IMR-90 (cell line): ENCODE results near the gene PRR5L. TPM values are rescaled to one million over a fixed set of nuclear protein-coding genes. Genes with fewer than 3 reads are reported as not detected.

Source experiments
- ATAC-seq: fragments of 200-7000 bp; cut with Tn5 transposase; 2 replicates; pipeline ENCODE4 v1.9.1; 2020; ENCODE audit warnings: low read depth, mild to moderate bottlenecking, moderate library complexity
- BruUV-seq: library from RNA; stranded (reverse); fragments of 400-500 nt; replicated peaks from 2 replicates; lab custom pipeline; 2021; lab: Mats Ljungman, UMichigan
- CTCF ChIA-PET: fragments of 300-600 bp; formaldehyde crosslinking; extraction: SDS; loops from one replicate; lab custom pipeline; 2021; ENCODE audit warnings: antibody characterized with exemption; lab: Yijun Ruan, JAX
- POLR2A ChIA-PET: fragments of 300-600 bp; sonication (Branson Sonifier 250); formaldehyde crosslinking; loops from one replicate; lab custom pipeline; 2022; ENCODE audit warnings: antibody characterized with exemption; ENCODE audit not compliant: unreplicated experiment; lab: Charles Lee
- DNase-seq: peaks from one replicate; pipeline ENCODE4 v3.0.0; 2013
- H2AFZ ChIP-seq: replicated peaks from 2 replicates; pipeline ENCODE3; 2013; ENCODE audit warnings: low read length, mild to moderate bottlenecking; ENCODE audit not compliant: poor library complexity
- H2AK5ac ChIP-seq: 2 replicates; pipeline ENCODE4 v1.6.1; 2013; ENCODE audit warnings: low read depth, low read length, inconsistent platforms
- H2AK9ac ChIP-seq: replicated peaks from 2 replicates; pipeline ENCODE3; 2013; ENCODE audit warnings: mild to moderate bottlenecking, low read depth, low read length, moderate library complexity; ENCODE audit not compliant: poor library complexity
- H2BK120ac ChIP-seq: 2 replicates; pipeline ENCODE4 v1.6.1; 2013; ENCODE audit warnings: low read depth, low read length, inconsistent platforms
- H2BK15ac ChIP-seq: 3 replicates; pipeline ENCODE4 v1.6.1; 2013; ENCODE audit warnings: low read depth, low read length, inconsistent platforms
- H2BK20ac ChIP-seq: 2 replicates; pipeline ENCODE4 v1.6.1; 2013; ENCODE audit warnings: low read depth, mild to moderate bottlenecking, inconsistent platforms, low read length, moderate library complexity
- H2BK5ac ChIP-seq: 2 replicates; pipeline ENCODE4 v1.6.1; 2013; ENCODE audit warnings: mild to moderate bottlenecking, low read depth, low read length, inconsistent platforms; ENCODE audit not compliant: poor library complexity, severe bottlenecking
- H3K14ac ChIP-seq: replicated peaks from 2 replicates; pipeline ENCODE4 v1.6.1; 2013; ENCODE audit warnings: low read depth, low read length, inconsistent platforms
- H3K18ac ChIP-seq: 2 replicates; pipeline ENCODE4 v1.6.1; 2013; ENCODE audit warnings: low read depth, low read length, control low read depth
- H3K23ac ChIP-seq: 2 replicates; pipeline ENCODE4 v1.6.1; 2013; ENCODE audit warnings: low read depth, low read length, inconsistent platforms
- H3K27ac ChIP-seq: 2 replicates; pipeline ENCODE4 v1.5.1; 2013; ENCODE audit warnings: mild to moderate bottlenecking, control low read depth, low read length; ENCODE audit not compliant: insufficient read depth
- H3K27me3 ChIP-seq: 2 replicates; pipeline ENCODE4 v1.6.1; 2013; ENCODE audit warnings: low read length; ENCODE audit not compliant: control insufficient read depth, insufficient read depth
- H3K36me3 ChIP-seq: 2 replicates; pipeline ENCODE4 v1.6.1; 2013; ENCODE audit warnings: low read length, mixed read lengths; ENCODE audit not compliant: control insufficient read depth, insufficient read depth
- H3K4ac ChIP-seq: 2 replicates; pipeline ENCODE4 v1.6.1; 2013; ENCODE audit warnings: low read depth, low read length, inconsistent platforms
- H3K4me1 ChIP-seq: 2 replicates; pipeline ENCODE4 v1.6.1; 2013; ENCODE audit warnings: low read length, mixed read lengths; ENCODE audit not compliant: control insufficient read depth, insufficient read depth
- H3K4me2 ChIP-seq: 2 replicates; pipeline ENCODE4 v1.6.1; 2013; ENCODE audit warnings: low read depth, mild to moderate bottlenecking, control low read depth, low read length, moderate library complexity
- H3K4me3 ChIP-seq: 2 replicates; pipeline ENCODE4 v1.5.1; 2013; ENCODE audit warnings: low read depth, mild to moderate bottlenecking, control low read depth, low read length, moderate library complexity; ENCODE audit not compliant: insufficient read depth
- H3K56ac ChIP-seq: 2 replicates; pipeline ENCODE4 v1.6.1; 2013; ENCODE audit warnings: low read length, inconsistent platforms; ENCODE audit not compliant: insufficient read depth; ENCODE audit errors: extremely low read depth
- H3K79me1 ChIP-seq, 2 experiments: 2 replicates each; pipeline ENCODE4 v1.6.1; 2013; ENCODE audit warnings: low read length in 2 of 2, inconsistent platforms in 1 of 2, low read depth in 1 of 2
- H3K9ac ChIP-seq: 2 replicates; pipeline ENCODE4 v1.6.1; 2013; ENCODE audit warnings: low read depth, low read length, control low read depth
- H3K9me1 ChIP-seq: 2 replicates; pipeline ENCODE4 v1.6.1; 2013; ENCODE audit warnings: low read length, inconsistent platforms; ENCODE audit not compliant: insufficient read depth
- H3K9me3 ChIP-seq: 2 replicates; pipeline ENCODE4 v1.6.1; 2013; ENCODE audit warnings: low read length; ENCODE audit not compliant: control insufficient read depth, insufficient read depth
- H4K20me1 ChIP-seq: 2 replicates; pipeline ENCODE4 v1.6.1; 2013; ENCODE audit warnings: low read length, inconsistent platforms; ENCODE audit not compliant: insufficient read depth
- H4K5ac ChIP-seq: 2 replicates; pipeline ENCODE4 v1.6.1; 2013; ENCODE audit warnings: mild to moderate bottlenecking, low read depth, low read length, control low read depth
- H4K8ac ChIP-seq, 2 experiments: 2 replicates each; pipeline ENCODE4 v1.6.1; 2013; ENCODE audit warnings: low read depth in 2 of 2, low read length in 2 of 2, control low read depth in 1 of 2, inconsistent platforms in 1 of 2
- H4K91ac ChIP-seq: 2 replicates; pipeline ENCODE4 v1.6.1; 2013; ENCODE audit warnings: low read depth, low read length, inconsistent platforms; ENCODE audit not compliant: insufficient read depth
- BHLHE40 ChIP-seq: fragments of 150-350 bp; IDR thresholded peaks from 2 replicates; pipeline ENCODE4 v1.6.1; 2016; ENCODE audit warnings: mild to moderate bottlenecking, low read depth, low read length
- CEBPB ChIP-seq: IDR thresholded peaks from 2 replicates; pipeline ENCODE4 v1.6.1; 2012; ENCODE audit warnings: low read depth, low read length, improper control_type of control experiment
- CHD1 ChIP-seq: IDR thresholded peaks from 2 replicates; pipeline ENCODE4 v1.6.1; 2012; ENCODE audit warnings: low read depth, low read length, improper control_type of control experiment
- MAFK ChIP-seq: IDR thresholded peaks from 2 replicates; pipeline ENCODE4 v1.6.1; 2012; ENCODE audit warnings: low read depth, low read length, improper control_type of control experiment
- MXI1 ChIP-seq: IDR thresholded peaks from 2 replicates; pipeline ENCODE4 v1.6.1; 2012; ENCODE audit warnings: low read depth, mild to moderate bottlenecking, low read length, moderate library complexity, borderline replicate concordance
- NFE2L2 ChIP-seq: fragments of 150-350 bp; IDR thresholded peaks from 2 replicates; pipeline ENCODE4 v1.6.1; 2016; ENCODE audit warnings: low read depth, mild to moderate bottlenecking, low read length
- RAD21 ChIP-seq: IDR thresholded peaks from 2 replicates; pipeline ENCODE4 v1.6.1; 2012; ENCODE audit warnings: low read length, improper control_type of control experiment
- RCOR1 ChIP-seq: IDR thresholded peaks from 2 replicates; pipeline ENCODE4 v1.6.1; 2012; ENCODE audit warnings: mild to moderate bottlenecking, low read length, improper control_type of control experiment; ENCODE audit not compliant: insufficient replicate concordance
- RFX5 ChIP-seq: IDR thresholded peaks from 2 replicates; pipeline ENCODE4 v1.8.0; 2012; ENCODE audit warnings: low read depth, mild to moderate bottlenecking, low read length, moderate library complexity
- SMC3 ChIP-seq: fragments of 150-350 bp; IDR thresholded peaks from 2 replicates; pipeline ENCODE4 v1.6.1; 2016; ENCODE audit warnings: low read depth, mild to moderate bottlenecking, antibody characterized with exemption, low read length, moderate library complexity
- WGBS, 2 experiments: methylation state at CpG; one replicate each; pipeline versions ENCODE4 v1.1.5 to v1.1.7; 2013; ENCODE audit warnings: missing lambda C conversion rate in 2 of 2; ENCODE audit not compliant: insufficient read length in 1 of 2; ENCODE audit errors: extremely low coverage in 2 of 2; 5-methylcytosine and 5-hydroxymethylcytosine counted together
- dilution Hi-C: fragments of 300-500 bp; cut with HindIII; formaldehyde crosslinking; loops from one replicate; pipeline ENCODE4 v1.14.3; 2018; ENCODE audit warnings: low sequenced_read_pairs; ENCODE audit not compliant: unreplicated experiment
- in situ Hi-C: fragments of 300-500 bp; cut with MboI; formaldehyde crosslinking; loops from 3 replicates; pipeline ENCODE4 v1.14.3; 2019; ENCODE audit warnings: low sequenced_read_pairs, inconsistent platforms, mixed read lengths
- intact Hi-C: fragments of 100-400 bp; cut with micrococcal nuclease; formaldehyde crosslinking; loops from 2 replicates; pipeline ENCODE4 v1.10.0; 2022
- polyA plus RNA-seq, 3 experiments: library from polyadenylated mRNA; depleted of rRNA; stranded (reverse); fragments of >200 nt; gene quantifications; 2 replicates each; pipeline ENCODE4 v1.2.3, GENCODE V29; 2012; ENCODE audit warnings: low replicate concordance in 1 of 3
- total RNA-seq: library from RNA; depleted of rRNA; stranded (reverse); fragments of >200 nt; gene quantifications from 2 replicates; pipeline ENCODE4 v1.2.3, GENCODE V29; 2012
- TF ChIP-seq, protein P1 (sequence below): fragments of 150-350 bp; IDR thresholded peaks from 2 replicates; pipeline ENCODE4 v1.6.1; 2017; ENCODE audit warnings: mild to moderate bottlenecking, antibody characterized with exemption, low read length, low read depth
- TF ChIP-seq, protein P2 (sequence below): fragments of 150-350 bp; IDR thresholded peaks from 2 replicates; pipeline ENCODE4 v1.6.1; 2016; ENCODE audit warnings: low read depth, mild to moderate bottlenecking, low read length, moderate library complexity, borderline replicate concordance
- TF ChIP-seq, protein P3 (sequence below): conservative IDR thresholded peaks from 2 replicates; pipeline ENCODE4 v1.5.1; 2012; ENCODE audit warnings: mild to moderate bottlenecking, low read depth, low read length, improper control_type of control experiment

PRR5L gene
- total and polyA plus RNA-seq, 2 of the 4 experiments (the other 2 are of a cell fraction) = 2.9 to 3.6 TPM

DNA sequence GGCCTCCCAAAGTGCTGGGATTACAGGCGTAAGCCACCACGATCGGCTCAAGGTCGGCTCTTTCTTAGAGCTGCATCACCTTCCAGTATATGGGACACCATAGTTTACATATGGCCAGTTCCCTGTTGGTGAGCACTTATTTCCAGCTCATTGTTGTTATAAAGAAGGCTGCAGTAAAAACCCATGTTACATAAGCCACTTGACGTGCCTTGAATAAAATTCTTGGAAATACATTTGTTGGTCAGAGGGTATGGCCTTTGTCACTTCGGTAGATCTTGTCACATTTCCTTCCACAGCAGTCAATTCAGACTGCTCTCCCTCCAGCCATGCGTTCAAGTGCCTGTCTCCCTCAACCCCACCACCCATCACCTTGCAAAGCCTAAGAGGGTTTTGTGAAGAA lies 92.9 kb downstream of the PRR5L start:
- intact Hi-C loops = no loop called here
- Histone ChIP-seq H2BK20ac (no peak overlapping the region), H3K4me2 (no peak overlapping the region), H3K9me1 (peaks cover 14% of the 10 kb centered on the region), H3K9ac (no peak overlapping the region), H2AFZ (no peak overlapping the region), H4K20me1 (peaks cover 14% of the 10 kb centered on the region; the same call in 1 of the 2 replicates), H3K4me1 (peaks cover 4% of the 10 kb centered on the region; the same call in 1 of the 2 replicates), H3K27ac (no peak overlapping the region), H4K91ac (no peak overlapping the region), H3K14ac (no peak overlapping the region), H2AK9ac (no peak overlapping the region), H2AK5ac (no peak overlapping the region), H2BK5ac (no peak overlapping the region), H3K79me1 (peaks cover 11 to 14% of the 10 kb centered on the region in 2 experiments), H3K56ac (no peak overlapping the region), H4K8ac (no peak overlapping the region), H2BK15ac (no peak overlapping the region), H3K18ac (no peak overlapping the region), H3K27me3 (no peaks in the 10 kb centered on the region; the same call in 1 of the 2 replicates), H3K4ac (no peak overlapping the region), H3K9me3 (no peaks in the 10 kb centered on the region), H3K4me3 (no peak overlapping the region), H3K23ac (no peak overlapping the region), H2BK120ac (no peak overlapping the region), H4K5ac (no peak overlapping the region), H3K36me3 (no peaks in the 10 kb centered on the region)
- ChIA-PET POLR2A (interaction anchor here (0.6 kb wide), 1 partner anchor 13 kb away, joined by 3 read pairs; no protein-coding TSS in a partner anchor), CTCF (no interaction called here)
- BruUV-seq = no TSS peak
- DNase-seq (no peak), ATAC-seq (no peak)
- WGBS, 2 experiments = no CpG with 5 or more reads among the region's 7 CpGs
- TF ChIP-seq RAD21 (no peak), RFX5 (no peak), CEBPB (no peak), MXI1 (no peak), MAFK (no peak), BHLHE40 (no peak), CHD1 (no peak), NFE2L2 (no peak), RCOR1 (no peak), SMC3 (no peak)
- TF ChIP-seq, protein P1, sequence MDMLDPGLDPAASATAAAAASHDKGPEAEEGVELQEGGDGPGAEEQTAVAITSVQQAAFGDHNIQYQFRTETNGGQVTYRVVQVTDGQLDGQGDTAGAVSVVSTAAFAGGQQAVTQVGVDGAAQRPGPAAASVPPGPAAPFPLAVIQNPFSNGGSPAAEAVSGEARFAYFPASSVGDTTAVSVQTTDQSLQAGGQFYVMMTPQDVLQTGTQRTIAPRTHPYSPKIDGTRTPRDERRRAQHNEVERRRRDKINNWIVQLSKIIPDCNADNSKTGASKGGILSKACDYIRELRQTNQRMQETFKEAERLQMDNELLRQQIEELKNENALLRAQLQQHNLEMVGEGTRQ = no peak
- TF ChIP-seq, protein P2, sequence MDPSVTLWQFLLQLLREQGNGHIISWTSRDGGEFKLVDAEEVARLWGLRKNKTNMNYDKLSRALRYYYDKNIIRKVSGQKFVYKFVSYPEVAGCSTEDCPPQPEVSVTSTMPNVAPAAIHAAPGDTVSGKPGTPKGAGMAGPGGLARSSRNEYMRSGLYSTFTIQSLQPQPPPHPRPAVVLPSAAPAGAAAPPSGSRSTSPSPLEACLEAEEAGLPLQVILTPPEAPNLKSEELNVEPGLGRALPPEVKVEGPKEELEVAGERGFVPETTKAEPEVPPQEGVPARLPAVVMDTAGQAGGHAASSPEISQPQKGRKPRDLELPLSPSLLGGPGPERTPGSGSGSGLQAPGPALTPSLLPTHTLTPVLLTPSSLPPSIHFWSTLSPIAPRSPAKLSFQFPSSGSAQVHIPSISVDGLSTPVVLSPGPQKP = no peak
- TF ChIP-seq, protein P3, sequence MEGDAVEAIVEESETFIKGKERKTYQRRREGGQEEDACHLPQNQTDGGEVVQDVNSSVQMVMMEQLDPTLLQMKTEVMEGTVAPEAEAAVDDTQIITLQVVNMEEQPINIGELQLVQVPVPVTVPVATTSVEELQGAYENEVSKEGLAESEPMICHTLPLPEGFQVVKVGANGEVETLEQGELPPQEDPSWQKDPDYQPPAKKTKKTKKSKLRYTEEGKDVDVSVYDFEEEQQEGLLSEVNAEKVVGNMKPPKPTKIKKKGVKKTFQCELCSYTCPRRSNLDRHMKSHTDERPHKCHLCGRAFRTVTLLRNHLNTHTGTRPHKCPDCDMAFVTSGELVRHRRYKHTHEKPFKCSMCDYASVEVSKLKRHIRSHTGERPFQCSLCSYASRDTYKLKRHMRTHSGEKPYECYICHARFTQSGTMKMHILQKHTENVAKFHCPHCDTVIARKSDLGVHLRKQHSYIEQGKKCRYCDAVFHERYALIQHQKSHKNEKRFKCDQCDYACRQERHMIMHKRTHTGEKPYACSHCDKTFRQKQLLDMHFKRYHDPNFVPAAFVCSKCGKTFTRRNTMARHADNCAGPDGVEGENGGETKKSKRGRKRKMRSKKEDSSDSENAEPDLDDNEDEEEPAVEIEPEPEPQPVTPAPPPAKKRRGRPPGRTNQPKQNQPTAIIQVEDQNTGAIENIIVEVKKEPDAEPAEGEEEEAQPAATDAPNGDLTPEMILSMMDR = no peak
- dilution Hi-C loops = no loop called here
- in situ Hi-C loops = no loop called here
